Esophagus squamous epithelium (tissue), 5 donors: Measurements from ENCODE around the gene ATRNL1. TPM values are rescaled to one million over a fixed set of nuclear protein-coding genes. Genes with fewer than 3 reads are reported as not detected.

Experiments
- DNase-seq: peaks from one replicate; lab custom pipeline; 2025; lab: John Stamatoyannopoulos, UW
- H3K27ac ChIP-seq, 4 donors: fragments of 200-600 bp; sonication (generic); one replicate each; pipeline ENCODE4 v1.5.1; 2016 to 2019; ENCODE audit warnings: mild to moderate bottlenecking in 1 of 4
- H3K27me3 ChIP-seq, 4 donors: fragments of 200-600 bp; sonication (generic); 1 replicate in 3 of 4; 2 replicates in 1 of 4; pipeline versions ENCODE4 v1.5.1 to v1.6.0; 2017 to 2021; ENCODE audit warnings: antibody characterized with exemption in 1 of 4
- H3K36me3 ChIP-seq, 3 donors: fragments of 200-600 bp; sonication (generic); one replicate each; pipeline ENCODE4 v1.5.1; 2016 to 2019
- H3K4me1 ChIP-seq, 3 donors: fragments of 200-600 bp; sonication (generic); one replicate each; pipeline ENCODE4 v1.5.1; 2017 to 2019
- H3K4me3 ChIP-seq, 4 donors: fragments of 200-600 bp; sonication (generic); 1 replicate in 3 of 4; 2 replicates in 1 of 4; pipeline ENCODE4 v1.5.1; 2016 to 2019; ENCODE audit warnings: mild to moderate bottlenecking in 2 of 4, moderate library complexity in 1 of 4
- H3K9me3 ChIP-seq, 3 donors: fragments of 200-600 bp; sonication (generic); one replicate each; pipeline ENCODE4 v1.5.1; 2016 to 2019
- POLR2A ChIP-seq, 4 donors: fragments of 450-650 bp; IDR thresholded peaks; one replicate each; pipeline ENCODE4 v1.6.1; 2017; ENCODE audit warnings: antibody characterized with exemption in 4 of 4, mild to moderate bottlenecking in 4 of 4, moderate library complexity in 3 of 4
- WGBS, 2 donors: methylation state at CpG; one replicate each; pipeline ENCODE4 v1.1.5; 2018; 5-methylcytosine and 5-hydroxymethylcytosine counted together
- intact Hi-C: fragments of 100-400 bp; cut with DNase I; formaldehyde crosslinking; loops from one replicate; pipeline ENCODE4 v1.15.0; 2022
- total RNA-seq, 4 donors: library from RNA; depleted of rRNA; stranded (reverse); fragments of >200 nt; gene quantifications; one replicate each; pipeline ENCODE4 v1.1.0, GENCODE V29; 2016
- TF ChIP-seq, protein P1 (sequence below), 6 experiments: fragments of 450-650 bp in 4 of 6; fragments of 200-600 bp in 2 of 6; sonication (generic) in 2 of 6; IDR thresholded peaks; one replicate each; pipeline ENCODE4 v1.5.1; 2016 to 2019; ENCODE audit warnings: antibody characterized with exemption in 6 of 6, mild to moderate bottlenecking in 4 of 6, moderate library complexity in 4 of 6
- donor health status: DM: yes; HTN: yes; CAD: no.

Gene ATRNL1
- total RNA-seq, 4 donors from 2014 or later: 0.64 to 15.1 (median 2.6) TPM

GRCh38 chr10:115939101-115939854 lies 846.1 kb downstream of the ATRNL1 start:
- TF ChIP-seq POLR2A (IDR thresholded peaks at IDR 0.05): no peak
- TF ChIP-seq, protein P1, sequence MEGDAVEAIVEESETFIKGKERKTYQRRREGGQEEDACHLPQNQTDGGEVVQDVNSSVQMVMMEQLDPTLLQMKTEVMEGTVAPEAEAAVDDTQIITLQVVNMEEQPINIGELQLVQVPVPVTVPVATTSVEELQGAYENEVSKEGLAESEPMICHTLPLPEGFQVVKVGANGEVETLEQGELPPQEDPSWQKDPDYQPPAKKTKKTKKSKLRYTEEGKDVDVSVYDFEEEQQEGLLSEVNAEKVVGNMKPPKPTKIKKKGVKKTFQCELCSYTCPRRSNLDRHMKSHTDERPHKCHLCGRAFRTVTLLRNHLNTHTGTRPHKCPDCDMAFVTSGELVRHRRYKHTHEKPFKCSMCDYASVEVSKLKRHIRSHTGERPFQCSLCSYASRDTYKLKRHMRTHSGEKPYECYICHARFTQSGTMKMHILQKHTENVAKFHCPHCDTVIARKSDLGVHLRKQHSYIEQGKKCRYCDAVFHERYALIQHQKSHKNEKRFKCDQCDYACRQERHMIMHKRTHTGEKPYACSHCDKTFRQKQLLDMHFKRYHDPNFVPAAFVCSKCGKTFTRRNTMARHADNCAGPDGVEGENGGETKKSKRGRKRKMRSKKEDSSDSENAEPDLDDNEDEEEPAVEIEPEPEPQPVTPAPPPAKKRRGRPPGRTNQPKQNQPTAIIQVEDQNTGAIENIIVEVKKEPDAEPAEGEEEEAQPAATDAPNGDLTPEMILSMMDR (IDR thresholded peaks at IDR 0.05): no peak
- no peak for DNase-seq
- H3K4me1 ChIP-seq: no peaks in the 10 kb centered on the region
- H3K9me3 ChIP-seq: no peaks in the 10 kb centered on the region
- WGBS, 2 donors: 67 to 75% methylated on average over 7 of the region's 7 CpGs
- H3K36me3 ChIP-seq: no peaks in the 10 kb centered on the region
- intact Hi-C loops: no loop called here
- H3K27ac ChIP-seq: no peak overlapping the region
- H3K4me3 ChIP-seq: no peak overlapping the region
- H3K27me3 ChIP-seq: no peaks in the 10 kb centered on the region

DNA sequence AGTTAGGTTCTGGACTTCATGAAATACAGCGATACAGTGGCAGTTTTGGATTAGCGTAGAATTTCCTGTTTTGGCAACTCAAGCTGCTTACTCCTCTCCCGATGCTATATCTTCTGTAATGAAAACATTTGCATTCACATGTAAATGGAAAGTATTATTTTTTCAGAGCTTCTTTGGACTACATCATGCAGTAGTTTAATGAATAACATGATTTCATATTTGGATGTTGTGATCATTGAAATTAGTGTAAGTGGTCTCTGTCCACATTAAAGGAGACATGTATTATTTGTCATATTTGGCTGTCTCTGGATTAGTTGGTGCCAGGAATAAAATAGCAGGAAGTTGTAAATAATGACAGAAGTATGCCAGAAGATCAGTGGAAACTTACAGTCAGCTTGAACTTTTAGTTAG lies 848.2 kb downstream of the ATRNL1 start:
- intact Hi-C loops: no loop called here
- H3K4me1 ChIP-seq: no peaks in the 10 kb centered on the region
- no peaks in the 10 kb centered on the region for H3K36me3 ChIP-seq
- WGBS, 2 donors: 55 to 73% methylated on average over 3 of the region's 3 CpGs
- no peak for TF ChIP-seq POLR2A (IDR thresholded peaks at IDR 0.05)
- TF ChIP-seq, protein P1 (IDR thresholded peaks at IDR 0.05): no peak
- no peaks in the 10 kb centered on the region for H3K27me3 ChIP-seq
- H3K9me3 ChIP-seq: no peaks in the 10 kb centered on the region
- H3K4me3 ChIP-seq: no peak overlapping the region
- DNase-seq: no peak
- no peak overlapping the region for H3K27ac ChIP-seq

- H3K27me3 ChIP-seq: no peaks in the 10 kb centered on the region
- TF ChIP-seq POLR2A (IDR thresholded peaks at IDR 0.05): no peak
- TF ChIP-seq, protein P1 (IDR thresholded peaks at IDR 0.05): no peak
- DNase-seq: no peak
- no peaks in the 10 kb centered on the region for H3K4me1 ChIP-seq
- H3K4me3 ChIP-seq: no peak overlapping the region
- whole genome bisulfite sequencing, 2 donors: 74 to 79% methylated on average over 4 of the region's 4 CpGs
- H3K27ac ChIP-seq: no peak overlapping the region
- intact Hi-C loops: no loop called here
- H3K9me3 ChIP-seq: no peaks in the 10 kb centered on the region
- H3K36me3 ChIP-seq: no peaks in the 10 kb centered on the region
These were observed 848.9 kb downstream of the ATRNL1 start for GRCh38 chr10:115942101-115942500.

DNA sequence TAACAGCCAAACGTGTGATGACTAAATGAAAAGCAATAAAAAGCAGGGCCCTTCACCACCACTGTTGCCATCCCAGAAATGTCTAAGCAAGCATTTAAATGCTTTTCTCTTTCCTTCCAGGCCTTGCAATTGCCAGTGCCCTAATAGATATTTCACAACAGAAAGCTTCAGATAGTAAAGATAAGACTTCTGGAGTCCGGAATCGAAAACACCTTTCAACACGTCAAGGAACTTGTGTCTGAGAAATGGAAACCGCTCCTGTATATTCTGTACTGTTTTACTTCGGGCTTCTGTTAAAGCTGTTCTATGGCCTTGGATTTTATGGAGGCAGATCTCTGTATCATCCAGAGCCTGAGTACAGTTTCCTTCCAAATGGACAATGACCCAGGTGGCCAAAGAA lies 851.4 kb downstream of the ATRNL1 start:
- intact Hi-C loops: no loop called here
- H3K27me3 ChIP-seq: no peaks in the 10 kb centered on the region
- H3K27ac ChIP-seq: no peak overlapping the region
- no peaks in the 10 kb centered on the region for H3K36me3 ChIP-seq
- H3K9me3 ChIP-seq: no peaks in the 10 kb centered on the region
- no peak overlapping the region for H3K4me3 ChIP-seq
- no peak for DNase-seq
- TF ChIP-seq POLR2A (IDR thresholded peaks at IDR 0.05): no peak
- TF ChIP-seq, protein P1 (IDR thresholded peaks at IDR 0.05): no peak
- no peaks in the 10 kb centered on the region for H3K4me1 ChIP-seq
- 89 to 92% methylated on average over 6 of the region's 6 CpGs for WGBS, 2 donors

DNA sequence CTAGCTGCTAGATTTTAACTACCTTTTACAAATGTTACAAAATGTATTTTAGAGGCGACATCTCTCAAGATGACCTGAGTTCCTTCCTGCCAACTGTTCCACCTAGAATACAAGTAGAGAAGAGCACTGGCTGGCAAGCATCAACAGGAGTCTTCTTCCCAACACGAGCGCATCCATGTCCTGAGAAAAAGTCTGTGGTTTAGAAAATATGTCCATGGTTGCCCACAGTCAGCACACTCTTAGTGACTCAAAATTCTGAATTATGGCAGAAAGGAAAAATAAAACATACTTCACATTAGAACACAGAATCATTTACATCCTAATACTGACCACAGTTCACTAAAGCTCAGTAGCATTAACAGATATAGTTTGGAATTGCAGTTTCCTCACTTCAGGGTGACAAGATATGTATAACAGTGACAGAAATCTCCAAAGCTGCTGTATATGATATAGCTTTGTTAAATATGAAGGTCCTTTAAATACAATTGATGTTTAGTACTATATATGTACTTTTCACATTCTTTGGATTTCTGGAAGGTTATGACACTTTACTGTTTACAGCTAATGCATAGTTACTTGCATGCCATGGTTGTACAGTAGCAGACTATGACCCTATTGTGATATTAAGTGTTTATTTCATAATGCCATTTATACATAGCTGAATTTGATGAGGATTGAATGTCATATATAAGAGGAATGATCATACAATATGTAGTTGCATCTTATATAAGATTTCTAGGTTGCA lies 852.7 kb downstream of the ATRNL1 start:
- DNase-seq: no peak
- Histone ChIP-seq H3K4me1 (no peaks in the 10 kb centered on the region), H3K36me3 (no peaks in the 10 kb centered on the region), H3K9me3 (no peaks in the 10 kb centered on the region), H3K4me3 (no peak overlapping the region), H3K27me3 (no peaks in the 10 kb centered on the region), H3K27ac (no peak overlapping the region)
- intact Hi-C loops: no loop called here
- WGBS, 2 donors: 73 to 83% methylated on average over 3 of the region's 3 CpGs
- no peak for TF ChIP-seq POLR2A (IDR thresholded peaks at IDR 0.05)
- TF ChIP-seq, protein P1 (IDR thresholded peaks at IDR 0.05): no peak
